ENCODE measurements around the gene LRMDA. TPM values are rescaled to one million over a fixed set of nuclear protein-coding genes. Genes with fewer than 3 reads are reported as not detected.

LRMDA gene
- total RNA-seq, 3 donors from 2014 or later: 8.3 to 17.1 (median 11.1) TPM

DNA sequence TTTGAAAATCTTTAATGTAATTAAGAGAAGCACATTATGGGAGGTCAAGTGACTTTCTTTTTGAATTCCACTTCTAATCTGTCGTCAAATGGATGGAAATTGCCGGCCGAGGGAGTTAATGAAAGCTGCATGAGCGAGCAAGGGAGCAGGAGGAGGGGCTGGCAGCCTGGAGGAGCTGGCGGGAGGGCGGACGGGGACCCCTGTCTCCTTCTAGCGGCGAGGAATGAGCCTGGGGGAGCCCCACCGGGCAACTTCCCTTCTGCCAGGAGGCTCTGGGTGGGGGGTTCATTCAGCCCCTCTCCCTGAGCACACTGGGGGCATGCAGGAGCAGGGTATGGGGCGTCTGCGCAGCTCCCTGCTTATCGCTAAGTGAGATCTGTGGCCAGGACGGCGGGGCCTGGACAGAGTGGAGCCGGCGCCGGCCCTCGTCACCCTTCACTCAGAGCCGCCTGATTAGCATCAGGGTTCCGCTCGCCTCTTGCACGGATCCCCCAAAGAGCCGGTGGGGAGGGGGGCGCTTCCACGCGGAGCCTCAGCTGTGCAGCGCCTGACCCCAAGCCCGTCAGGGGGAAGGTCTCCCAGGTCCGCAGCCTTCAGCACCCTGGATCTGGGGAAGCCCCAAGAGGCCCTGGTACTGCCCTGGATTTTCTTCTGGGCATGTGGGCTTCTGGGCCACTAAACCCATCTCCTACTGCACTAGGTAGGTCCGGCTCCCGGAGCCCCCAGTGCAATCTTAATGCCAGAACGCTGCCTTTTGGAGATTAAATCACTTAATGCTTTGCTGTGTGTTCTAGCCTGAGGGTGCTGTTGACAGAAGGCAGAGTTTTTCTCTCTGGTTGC lies 680.8 kb downstream of the LRMDA start:
- Histone ChIP-seq H3K27ac (no peak overlapping the region), H3K4me3 (peak overlapping the region; percentile 15 to 31 (median 23)), H3K27me3 (no peaks in the 10 kb centered on the region), H3K9me3 (no peaks in the 10 kb centered on the region), H3K36me3 (no peaks in the 10 kb centered on the region), H3K4me1 (no peaks in the 10 kb centered on the region)
- DNase-seq (ENCODE audit: low spot score in 2 of 2): no peak
- TF ChIP-seq POLR2AphosphoS5 (IDR thresholded peaks at IDR 0.05) (no peak), POLR2A (IDR thresholded peaks at IDR 0.05) (no peak)
- TF ChIP-seq, protein P1, sequence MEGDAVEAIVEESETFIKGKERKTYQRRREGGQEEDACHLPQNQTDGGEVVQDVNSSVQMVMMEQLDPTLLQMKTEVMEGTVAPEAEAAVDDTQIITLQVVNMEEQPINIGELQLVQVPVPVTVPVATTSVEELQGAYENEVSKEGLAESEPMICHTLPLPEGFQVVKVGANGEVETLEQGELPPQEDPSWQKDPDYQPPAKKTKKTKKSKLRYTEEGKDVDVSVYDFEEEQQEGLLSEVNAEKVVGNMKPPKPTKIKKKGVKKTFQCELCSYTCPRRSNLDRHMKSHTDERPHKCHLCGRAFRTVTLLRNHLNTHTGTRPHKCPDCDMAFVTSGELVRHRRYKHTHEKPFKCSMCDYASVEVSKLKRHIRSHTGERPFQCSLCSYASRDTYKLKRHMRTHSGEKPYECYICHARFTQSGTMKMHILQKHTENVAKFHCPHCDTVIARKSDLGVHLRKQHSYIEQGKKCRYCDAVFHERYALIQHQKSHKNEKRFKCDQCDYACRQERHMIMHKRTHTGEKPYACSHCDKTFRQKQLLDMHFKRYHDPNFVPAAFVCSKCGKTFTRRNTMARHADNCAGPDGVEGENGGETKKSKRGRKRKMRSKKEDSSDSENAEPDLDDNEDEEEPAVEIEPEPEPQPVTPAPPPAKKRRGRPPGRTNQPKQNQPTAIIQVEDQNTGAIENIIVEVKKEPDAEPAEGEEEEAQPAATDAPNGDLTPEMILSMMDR (IDR thresholded peaks at IDR 0.05): no peak
- intact Hi-C loops (cut with DNase I; ENCODE audit: low total_unique reads): no loop called here

DNA sequence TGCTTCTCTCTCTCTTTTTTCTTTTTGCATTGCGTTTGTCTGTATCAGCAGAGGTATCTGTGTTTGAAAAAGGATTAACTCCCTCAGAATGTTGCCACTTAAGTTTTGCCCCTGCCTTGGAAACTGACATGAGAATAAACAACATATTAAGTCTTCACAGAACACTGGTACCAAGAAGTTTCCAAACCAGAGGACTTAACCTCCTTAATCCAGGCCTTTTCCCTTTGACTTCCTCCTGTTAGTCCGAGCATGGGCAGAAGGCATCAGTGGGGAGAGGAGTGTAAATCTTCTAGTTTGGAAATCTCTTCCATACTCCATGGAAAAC lies 681.4 kb downstream of the LRMDA start:
- no peaks in the 10 kb centered on the region for H3K27me3 ChIP-seq
- no peak for DNase-seq (ENCODE audit: low spot score in 2 of 2)
- intact Hi-C loops (cut with DNase I; ENCODE audit: low total_unique reads): no loop called here
- no peak overlapping the region for H3K4me3 ChIP-seq
- no peak overlapping the region for H3K27ac ChIP-seq
- H3K36me3 ChIP-seq: no peaks in the 10 kb centered on the region
- no peaks in the 10 kb centered on the region for H3K9me3 ChIP-seq
- no peaks in the 10 kb centered on the region for H3K4me1 ChIP-seq
- TF ChIP-seq, protein P1 (IDR thresholded peaks at IDR 0.05): no peak
- TF ChIP-seq POLR2A (IDR thresholded peaks at IDR 0.05) (no peak), POLR2AphosphoS5 (IDR thresholded peaks at IDR 0.05) (no peak)

DNA sequence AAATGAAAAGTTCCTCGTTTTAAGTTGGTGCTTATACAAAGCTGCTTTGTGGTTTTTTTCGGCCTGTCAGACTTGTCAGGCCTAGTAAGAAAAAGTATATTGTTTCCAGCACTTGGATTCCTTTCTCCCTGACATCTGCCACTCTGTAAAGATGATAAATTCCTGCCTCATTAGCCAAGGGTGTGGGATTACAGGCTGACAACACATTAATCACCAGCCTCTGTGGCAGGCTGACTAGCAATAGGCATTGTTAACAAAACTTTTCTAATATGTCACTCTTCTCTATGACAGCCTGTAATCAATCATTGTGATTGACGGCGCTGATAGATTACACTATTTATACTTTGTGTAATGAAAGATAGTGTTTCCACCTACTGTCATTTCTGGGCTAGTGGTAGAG lies 682.5 kb downstream of the LRMDA start:
- Histone ChIP-seq H3K9me3 (no peaks in the 10 kb centered on the region), H3K4me1 (no peaks in the 10 kb centered on the region)
- intact Hi-C loops (cut with DNase I; ENCODE audit: low total_unique reads): no loop called here

DNA sequence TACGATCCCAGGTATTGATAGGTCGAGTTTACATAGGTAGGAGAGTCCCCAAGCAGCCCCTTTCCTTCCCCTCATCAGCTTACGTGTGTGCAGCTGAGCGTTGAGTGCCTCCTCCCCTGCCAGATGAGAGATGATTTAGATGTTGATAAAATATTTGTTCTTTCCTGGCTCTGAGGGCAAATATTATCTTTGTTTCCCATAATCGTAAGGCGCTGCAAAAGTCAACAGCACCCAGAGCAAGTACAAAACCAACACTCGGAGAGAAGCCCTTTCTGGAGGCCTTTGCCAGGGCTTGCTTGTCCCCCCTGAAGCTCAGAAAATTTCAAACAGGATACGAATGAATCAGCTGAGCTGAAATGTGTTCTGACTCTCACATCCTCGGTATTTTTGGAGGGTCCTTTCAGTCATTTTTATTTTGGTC lies 683.2 kb downstream of the LRMDA start:
- no peak overlapping the region for H3K27ac ChIP-seq
- H3K27me3 ChIP-seq: no peaks in the 10 kb centered on the region
- H3K9me3 ChIP-seq: no peaks in the 10 kb centered on the region
- no peaks in the 10 kb centered on the region for H3K4me1 ChIP-seq
- TF ChIP-seq POLR2AphosphoS5 (IDR thresholded peaks at IDR 0.05) (no peak), POLR2A (IDR thresholded peaks at IDR 0.05) (no peak)
- TF ChIP-seq, protein P1 (IDR thresholded peaks at IDR 0.05): no peak
- no peaks in the 10 kb centered on the region for H3K36me3 ChIP-seq
- DNase-seq (ENCODE audit: low spot score in 2 of 2): no peak
- intact Hi-C loops (cut with DNase I; ENCODE audit: low total_unique reads): no loop called here
- no peak overlapping the region for H3K4me3 ChIP-seq

More for the DNA sequence above, 682.5 kb downstream of the LRMDA start:
- TF ChIP-seq POLR2AphosphoS5 (IDR thresholded peaks at IDR 0.05) (no peak), POLR2A (IDR thresholded peaks at IDR 0.05) (no peak)
- TF ChIP-seq, protein P1 (IDR thresholded peaks at IDR 0.05): no peak
- no peak overlapping the region for H3K27ac ChIP-seq
- H3K4me3 ChIP-seq: no peak overlapping the region
- DNase-seq (ENCODE audit: low spot score in 2 of 2): no peak
- H3K36me3 ChIP-seq: no peaks in the 10 kb centered on the region
- no peaks in the 10 kb centered on the region for H3K27me3 ChIP-seq

DNA sequence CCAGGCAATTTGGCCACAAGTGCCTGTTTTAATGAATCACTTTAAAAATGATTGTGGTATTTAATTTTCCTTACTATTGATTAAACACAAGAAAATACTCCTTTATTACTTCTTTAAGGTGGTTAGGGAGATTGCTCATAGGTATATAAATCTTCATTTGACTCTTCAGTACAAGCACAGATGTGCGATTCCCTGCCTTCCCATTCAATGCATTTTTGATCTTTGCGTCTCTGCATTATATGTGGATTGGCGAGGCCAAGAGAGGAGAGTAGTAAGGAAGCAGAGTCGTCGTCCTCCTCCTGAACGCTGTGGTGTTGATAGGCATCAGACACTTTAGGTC lies 683.7 kb downstream of the LRMDA start:
- H3K4me3 ChIP-seq: no peak overlapping the region

More for the DNA sequence above, 683.7 kb downstream of the LRMDA start:
- intact Hi-C loops (cut with DNase I; ENCODE audit: low total_unique reads): no loop called here
- H3K27ac ChIP-seq: no peak overlapping the region
- H3K36me3 ChIP-seq: no peaks in the 10 kb centered on the region
- TF ChIP-seq POLR2A (IDR thresholded peaks at IDR 0.05): no peak
- TF ChIP-seq POLR2AphosphoS5 (IDR thresholded peaks at IDR 0.05): no peak
- H3K9me3 ChIP-seq: no peaks in the 10 kb centered on the region
- no peaks in the 10 kb centered on the region for H3K27me3 ChIP-seq
- H3K4me1 ChIP-seq: no peaks in the 10 kb centered on the region
- DNase-seq (ENCODE audit: low spot score in 2 of 2): no peak
